ENCODE data around the gene FBXL12.

FBXL12 gene

DNA sequence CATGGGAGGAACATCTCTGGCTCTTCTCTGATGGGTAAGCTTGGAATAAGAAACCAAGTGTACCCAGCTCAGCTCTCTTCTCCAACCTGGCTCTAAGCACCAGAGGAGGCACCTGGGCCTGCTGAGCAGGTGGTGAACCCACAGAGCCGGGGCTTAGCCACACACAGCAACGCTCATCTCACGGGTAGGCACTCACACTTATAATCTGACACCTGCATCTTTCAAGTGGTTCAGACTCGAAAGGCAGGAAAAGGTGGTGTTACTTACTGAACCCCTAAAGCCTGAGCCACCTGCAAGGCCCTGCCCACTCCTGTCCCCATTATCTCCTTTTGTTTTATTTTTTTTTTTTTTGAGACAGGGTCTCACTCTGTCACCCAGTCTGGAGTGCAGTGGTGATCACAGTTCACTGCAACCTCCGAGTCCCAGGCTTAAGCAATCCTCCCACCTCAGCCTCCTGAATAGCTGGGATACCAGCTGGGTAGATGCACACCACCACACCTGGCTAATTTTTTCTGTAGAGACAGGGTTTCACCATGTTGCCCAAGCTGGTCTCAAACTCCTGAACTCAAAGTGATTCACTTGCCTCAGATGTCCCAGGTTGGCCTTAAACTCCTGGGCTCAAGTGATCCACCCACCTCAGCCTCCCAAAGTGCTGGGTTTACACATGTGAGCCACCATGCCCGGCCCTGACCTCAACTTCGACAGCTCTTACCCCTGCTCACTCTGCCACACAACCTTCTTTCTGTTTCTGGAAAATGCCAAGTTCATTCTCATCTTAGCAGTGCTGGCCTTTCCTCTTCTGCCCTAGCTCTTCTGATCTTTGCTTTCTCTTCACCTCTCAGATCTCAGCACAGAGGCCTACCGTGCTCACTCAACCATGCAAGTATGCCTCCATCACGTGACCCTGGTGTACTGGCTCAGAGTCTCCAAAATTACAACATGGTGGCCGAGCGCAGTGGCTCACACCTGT, 9.7 kb downstream of the FBXL12 start:
- no peak for DNase-seq (ENCODE audit: low read depth in 2 of 2)
- H3K4me3 ChIP-seq (replicated peaks in 1 of 2; ENCODE audit: low read depth in 2 of 2, low read length in 2 of 2) = no peak overlapping the region
- TF ChIP-seq, protein P1, sequence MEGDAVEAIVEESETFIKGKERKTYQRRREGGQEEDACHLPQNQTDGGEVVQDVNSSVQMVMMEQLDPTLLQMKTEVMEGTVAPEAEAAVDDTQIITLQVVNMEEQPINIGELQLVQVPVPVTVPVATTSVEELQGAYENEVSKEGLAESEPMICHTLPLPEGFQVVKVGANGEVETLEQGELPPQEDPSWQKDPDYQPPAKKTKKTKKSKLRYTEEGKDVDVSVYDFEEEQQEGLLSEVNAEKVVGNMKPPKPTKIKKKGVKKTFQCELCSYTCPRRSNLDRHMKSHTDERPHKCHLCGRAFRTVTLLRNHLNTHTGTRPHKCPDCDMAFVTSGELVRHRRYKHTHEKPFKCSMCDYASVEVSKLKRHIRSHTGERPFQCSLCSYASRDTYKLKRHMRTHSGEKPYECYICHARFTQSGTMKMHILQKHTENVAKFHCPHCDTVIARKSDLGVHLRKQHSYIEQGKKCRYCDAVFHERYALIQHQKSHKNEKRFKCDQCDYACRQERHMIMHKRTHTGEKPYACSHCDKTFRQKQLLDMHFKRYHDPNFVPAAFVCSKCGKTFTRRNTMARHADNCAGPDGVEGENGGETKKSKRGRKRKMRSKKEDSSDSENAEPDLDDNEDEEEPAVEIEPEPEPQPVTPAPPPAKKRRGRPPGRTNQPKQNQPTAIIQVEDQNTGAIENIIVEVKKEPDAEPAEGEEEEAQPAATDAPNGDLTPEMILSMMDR (IDR thresholded peaks at IDR 0.05; ENCODE audit: low read depth, low read length) = no peak

- no peak for DNase-seq (ENCODE audit: low read depth in 2 of 2)
- TF ChIP-seq, protein P1 (IDR thresholded peaks at IDR 0.05; ENCODE audit: low read depth, low read length) = no peak
- H3K4me3 ChIP-seq (replicated peaks in 1 of 2; ENCODE audit: low read depth in 2 of 2, low read length in 2 of 2) = no peak overlapping the region
These were observed 12.1 kb downstream of the FBXL12 start for GRCh38 chr19:9806803-9807202.

DNA sequence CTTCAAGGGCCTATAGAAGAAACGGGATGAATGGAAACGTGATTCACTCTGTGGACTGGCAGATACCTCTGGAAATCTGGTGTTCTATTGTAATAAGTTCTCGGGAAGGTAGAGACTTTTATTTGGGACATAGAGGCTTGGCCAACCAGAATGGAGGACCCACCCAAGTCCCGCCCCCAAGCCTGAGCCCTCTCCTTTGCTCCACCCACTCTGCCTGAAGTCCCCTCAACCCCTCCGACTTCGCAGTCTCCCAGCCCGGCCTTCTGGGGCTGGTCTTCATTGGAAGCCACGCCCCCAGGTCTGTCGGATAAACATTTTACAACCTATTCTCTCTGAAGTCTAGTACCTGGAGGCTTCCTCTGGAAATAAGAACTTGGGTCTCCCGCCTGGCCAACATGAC, 16.9 kb downstream of the FBXL12 start:
- TF ChIP-seq, protein P1 (IDR thresholded peaks at IDR 0.05; ENCODE audit: low read depth, low read length) = no peak
- no peak overlapping the region for H3K4me3 ChIP-seq (replicated peaks in 1 of 2; ENCODE audit: low read depth in 2 of 2, low read length in 2 of 2)
- DNase-seq (ENCODE audit: low read depth in 2 of 2) = no peak

GRCh38 chr19:9799162-9799561, 19.7 kb downstream of the FBXL12 start:
- no peak overlapping the region for H3K4me3 ChIP-seq (replicated peaks in 1 of 2; ENCODE audit: low read depth in 2 of 2, low read length in 2 of 2)
- no peak for DNase-seq (ENCODE audit: low read depth in 2 of 2)
- TF ChIP-seq, protein P1 (IDR thresholded peaks at IDR 0.05; ENCODE audit: low read depth, low read length) = no peak

- TF ChIP-seq, protein P1 (IDR thresholded peaks at IDR 0.05; ENCODE audit: low read depth, low read length) = no peak
- DNase-seq (ENCODE audit: low read depth in 2 of 2) = peak in 1 of 2 donors; percentile 18
- no peak overlapping the region for H3K4me3 ChIP-seq (replicated peaks in 1 of 2; ENCODE audit: low read depth in 2 of 2, low read length in 2 of 2)
These were observed 21.0 kb downstream of the FBXL12 start for GRCh38 chr19:9797871-9798270.

DNA sequence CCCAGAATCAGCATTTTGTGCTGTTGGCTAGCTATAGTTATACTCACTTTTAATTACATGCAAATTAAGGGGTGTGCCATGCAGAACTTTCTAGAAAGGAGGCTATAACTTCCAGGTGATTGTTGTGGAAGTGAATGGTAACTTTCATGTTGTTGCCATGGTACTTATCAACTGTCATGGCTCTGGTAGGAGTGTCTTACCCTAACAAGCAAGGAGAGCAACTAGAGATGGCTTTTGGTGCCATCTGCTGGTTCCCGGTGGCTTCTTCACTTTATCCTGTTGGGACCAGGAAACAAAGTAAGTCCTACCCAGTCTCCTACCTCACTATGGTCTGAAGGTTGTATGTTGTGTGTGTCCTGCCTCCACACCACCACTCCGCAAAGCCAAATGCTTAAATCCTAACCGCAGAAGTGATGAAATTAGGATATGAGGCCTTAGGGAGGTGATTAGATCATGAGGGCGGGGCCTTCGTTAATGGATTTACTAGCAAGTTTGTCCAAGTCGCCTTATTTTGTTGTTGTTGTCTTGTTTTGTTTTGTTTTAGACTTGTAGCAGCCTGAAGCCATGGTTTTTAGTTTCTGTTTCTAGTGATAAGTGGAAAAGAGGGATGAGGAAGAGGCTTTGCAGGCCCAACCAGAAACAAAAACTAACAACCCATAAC, 22.6 kb downstream of the FBXL12 start:
- TF ChIP-seq, protein P1 (IDR thresholded peaks at IDR 0.05; ENCODE audit: low read depth, low read length) = peak; percentile 80
- peak; percentile 94 to 95 for DNase-seq (ENCODE audit: low read depth in 2 of 2)
- no peak overlapping the region for H3K4me3 ChIP-seq (replicated peaks in 1 of 2; ENCODE audit: low read depth in 2 of 2, low read length in 2 of 2)

All from cardiac fibroblast (primary cell).